H9 (cell line): ENCODE measurements around the gene RUNX1. TPM values are rescaled to one million over a fixed set of nuclear protein-coding genes. Genes with fewer than 3 reads are reported as not detected.
A peak's percentile ranks its signal among the peaks of the same experiment; 100 is the strongest.

ENCODE experiments used
- DNase-seq: peaks from one replicate; pipeline ENCODE4 v3.0.0-alpha.2; 2017
- H2AFZ ChIP-seq: one replicate; pipeline ENCODE4 v1.6.1; 2013; ENCODE audit warnings: mild to moderate bottlenecking, low read length, control low read depth, moderate library complexity
- H2AK5ac ChIP-seq: 2 replicates; pipeline ENCODE4 v1.6.1; 2013; ENCODE audit warnings: low read length, control low read depth, mixed read lengths; ENCODE audit not compliant: insufficient read length
- H2BK120ac ChIP-seq: one replicate; pipeline ENCODE4 v1.6.1; 2013; ENCODE audit warnings: low read depth, mild to moderate bottlenecking, low read length, control low read depth, inconsistent platforms; ENCODE audit not compliant: poor library complexity, severe bottlenecking
- H2BK12ac ChIP-seq: 2 replicates; pipeline ENCODE4 v1.6.1; 2013; ENCODE audit warnings: low read length, control low read depth, mixed read lengths, low read depth; ENCODE audit not compliant: insufficient read length
- H2BK15ac ChIP-seq: 2 replicates; pipeline ENCODE4 v1.6.1; 2013; ENCODE audit warnings: low read depth, low read length, control low read depth
- H2BK20ac ChIP-seq: one replicate; pipeline ENCODE4 v1.6.1; 2013; ENCODE audit warnings: low read depth, mild to moderate bottlenecking, low read length, control low read depth, inconsistent platforms; ENCODE audit not compliant: poor library complexity, severe bottlenecking
- H2BK5ac ChIP-seq: 2 replicates; pipeline ENCODE4 v1.6.1; 2013; ENCODE audit warnings: low read length, control low read depth, mixed read lengths; ENCODE audit not compliant: insufficient read length
- H3K14ac ChIP-seq: 2 replicates; pipeline ENCODE4 v1.6.1; 2013; ENCODE audit warnings: low read length, control low read depth; ENCODE audit not compliant: insufficient read depth
- H3K18ac ChIP-seq: 2 replicates; pipeline ENCODE4 v1.6.1; 2013; ENCODE audit warnings: low read depth, mild to moderate bottlenecking, mixed read lengths, low read length, control low read depth; ENCODE audit not compliant: insufficient read length
- H3K23ac ChIP-seq: 2 replicates; pipeline ENCODE4 v1.6.1; 2013; ENCODE audit warnings: low read length, control low read depth, mixed read lengths, low read depth; ENCODE audit not compliant: insufficient read length
- H3K23me2 ChIP-seq: 2 replicates; pipeline ENCODE4 v1.6.1; 2013; ENCODE audit warnings: low read depth, mild to moderate bottlenecking, mixed read lengths, low read length, control low read depth; ENCODE audit not compliant: insufficient read length, poor library complexity, severe bottlenecking
- H3K27ac ChIP-seq: 2 replicates; pipeline ENCODE4 v1.5.1; 2013; ENCODE audit warnings: low read length, control low read depth, mixed read lengths, low read depth; ENCODE audit not compliant: insufficient read length
- H3K27me3 ChIP-seq: 2 replicates; pipeline ENCODE4 v1.6.1; 2013; ENCODE audit warnings: low read length, control low read depth, inconsistent platforms; ENCODE audit not compliant: insufficient read depth
- H3K4ac ChIP-seq: 2 replicates; pipeline ENCODE4 v1.6.1; 2013; ENCODE audit warnings: low read depth, mild to moderate bottlenecking, control low read depth, inconsistent platforms, low read length, moderate library complexity
- H3K4me1 ChIP-seq: 2 replicates; pipeline ENCODE4 v1.6.1; 2013; ENCODE audit warnings: low read length, control low read depth, inconsistent platforms; ENCODE audit not compliant: insufficient read depth
- H3K4me2 ChIP-seq: 2 replicates; pipeline ENCODE4 v1.6.1; 2013; ENCODE audit warnings: low read length, control low read depth, mixed read lengths; ENCODE audit not compliant: insufficient read length, insufficient read depth
- H3K56ac ChIP-seq: 2 replicates; pipeline ENCODE4 v1.6.1; 2013; ENCODE audit warnings: low read depth, mild to moderate bottlenecking, mixed read lengths, low read length, control low read depth; ENCODE audit not compliant: insufficient read length
- H3K79me1 ChIP-seq: 2 replicates; pipeline ENCODE4 v1.6.1; 2013; ENCODE audit warnings: low read depth, mild to moderate bottlenecking, moderate library complexity, low read length, control low read depth, inconsistent platforms; ENCODE audit not compliant: insufficient read depth, poor library complexity, severe bottlenecking
- H3K79me2 ChIP-seq: 2 replicates; pipeline ENCODE4 v1.6.1; 2013; ENCODE audit warnings: low read length, control low read depth, inconsistent platforms; ENCODE audit not compliant: insufficient read depth
- H3K9ac ChIP-seq: 2 replicates; pipeline ENCODE4 v1.6.1; 2013; ENCODE audit warnings: low read length, control low read depth, mixed read lengths; ENCODE audit not compliant: insufficient read length; ENCODE audit errors: extremely low read depth
- H3K9me3 ChIP-seq: one replicate; pipeline ENCODE4 v1.6.1; 2013; ENCODE audit warnings: low read depth, low read length, inconsistent platforms; ENCODE audit not compliant: control insufficient read depth
- H3T11ph ChIP-seq: one replicate; pipeline ENCODE4 v1.6.1; 2013; ENCODE audit warnings: mild to moderate bottlenecking, low read length, control low read depth, inconsistent platforms
- H4K20me1 ChIP-seq: one replicate; pipeline ENCODE4 v1.6.1; 2013; ENCODE audit not compliant: control insufficient read depth, insufficient read length, insufficient read depth
- H4K5ac ChIP-seq: 2 replicates; pipeline ENCODE4 v1.6.1; 2013; ENCODE audit warnings: low read depth, mild to moderate bottlenecking, mixed read lengths, low read length, control low read depth; ENCODE audit not compliant: insufficient read length
- H4K8ac ChIP-seq: replicated peaks from 2 replicates; pipeline ENCODE4 v1.6.1; 2013; ENCODE audit warnings: low read length, control low read depth, mixed read lengths, low read depth; ENCODE audit not compliant: insufficient read length
- H4K91ac ChIP-seq: 2 replicates; pipeline ENCODE4 v1.6.1; 2013; ENCODE audit warnings: low read depth, mild to moderate bottlenecking, moderate library complexity, mixed read lengths, low read length, control low read depth; ENCODE audit not compliant: insufficient read length
- H3K27ac Mint-ChIP-seq, 3 experiments: 2 replicates in 2 of 3; 3 replicates in 1 of 3; pipeline ENCODE4 v1.8.0; 2020 to 2021; ENCODE audit warnings: mixed read lengths in 3 of 3, mild to moderate bottlenecking in 1 of 3, moderate library complexity in 1 of 3
- H3K27me3 Mint-ChIP-seq: 2 replicates; pipeline ENCODE4 v1.8.0; 2021; ENCODE audit warnings: low read depth, mild to moderate bottlenecking, moderate library complexity, mixed read lengths
- H3K36me3 Mint-ChIP-seq, 3 experiments: 2 replicates in 2 of 3; 3 replicates in 1 of 3; pipeline ENCODE4 v1.8.0; 2020 to 2021; ENCODE audit warnings: low read depth in 3 of 3, mixed read lengths in 3 of 3; ENCODE audit not compliant: insufficient read depth in 1 of 3
- H3K4me1 Mint-ChIP-seq, 2 experiments: 2 replicates each; pipeline ENCODE4 v1.8.0; 2020; ENCODE audit warnings: mixed read lengths in 2 of 2
- H3K4me3 Mint-ChIP-seq, 2 experiments: 2 replicates in 1 of 2; 3 replicates in 1 of 2; pipeline ENCODE4 v1.8.0; 2020 to 2021; ENCODE audit warnings: mild to moderate bottlenecking in 2 of 2, mixed read lengths in 2 of 2, moderate library complexity in 1 of 2
- H3K9me3 Mint-ChIP-seq, 2 experiments: 2 replicates in 1 of 2; 3 replicates in 1 of 2; pipeline ENCODE4 v1.8.0; 2020; ENCODE audit warnings: mild to moderate bottlenecking in 2 of 2, mixed read lengths in 2 of 2, moderate library complexity in 1 of 2
- WGBS: extraction: QIAGEN DNeasy Blood & Tissue Kit; methylation state at CpG from one replicate; pipeline ENCODE4 v1.1.7; 2013; ENCODE audit warnings: missing lambda C conversion rate, low lambda C conversion rate, mixed read lengths; ENCODE audit not compliant: insufficient read length; ENCODE audit errors: extremely low coverage; 5-methylcytosine and 5-hydroxymethylcytosine counted together
- total RNA-seq: library from RNA; stranded (reverse); gene quantifications from 2 replicates; pipeline ENCODE4 v1.2.1, GENCODE V29; 2021
- TF ChIP-seq, protein P1 (sequence below): fragments of 200-600 bp; sonication (generic); conservative IDR thresholded peaks from 3 replicates; pipeline ENCODE4 v1.8.0; 2021; ENCODE audit warnings: antibody characterized with exemption, mild to moderate bottlenecking

RUNX1 gene
- total RNA-seq, 1 experiment from 2014 or later = 0.72 TPM

DNA sequence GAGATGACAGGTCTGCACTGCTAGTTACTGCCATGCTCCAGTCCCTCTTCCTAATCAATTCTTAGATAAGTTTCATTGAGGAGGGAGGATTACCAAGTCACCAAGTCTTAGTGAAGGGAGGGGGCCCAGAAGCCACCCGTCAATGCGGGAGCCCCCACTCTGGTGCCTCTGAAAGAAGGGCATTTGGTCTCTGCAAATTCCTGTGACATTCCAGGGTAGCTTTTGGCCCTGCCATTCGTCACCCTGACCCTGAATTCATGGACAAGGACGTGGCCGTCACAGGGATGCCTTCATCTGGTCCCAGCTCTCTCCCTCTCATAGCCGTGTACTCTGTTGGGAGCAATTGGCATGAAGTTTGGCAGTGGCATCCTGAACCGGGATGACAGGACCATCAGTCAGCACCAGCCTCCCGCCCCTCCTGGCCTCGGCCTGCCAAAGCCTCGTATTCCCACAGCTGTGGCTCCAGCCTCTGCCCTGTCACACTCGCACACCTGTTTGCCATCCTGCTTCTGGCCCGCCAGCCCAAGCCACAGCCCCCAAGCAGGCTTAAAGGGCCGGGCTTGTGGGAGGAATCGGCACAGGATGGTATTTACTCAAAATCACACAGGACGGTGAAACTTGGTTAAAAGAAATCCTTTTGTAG lies 229.6 kb downstream of the RUNX1 start:
- Histone ChIP-seq H2AK5ac (no peak overlapping the region), H2BK20ac (no peak overlapping the region), H2BK15ac (no peak overlapping the region), H3K18ac (no peak overlapping the region), H3K4me2 (no peak overlapping the region), H3K23me2 (no peaks in the 10 kb centered on the region), H4K91ac (no peak overlapping the region), H4K20me1 (no peaks in the 10 kb centered on the region), H4K5ac (no peak overlapping the region), H3K27ac (no peak overlapping the region), H3K14ac (no peak overlapping the region), H3K27me3 (no peaks in the 10 kb centered on the region), H3K79me1 (no peaks in the 10 kb centered on the region), H3T11ph (no peak overlapping the region), H2AFZ (no peak overlapping the region), H3K9ac (no peak overlapping the region), H3K4ac (no peak overlapping the region), H3K23ac (no peak overlapping the region), H3K79me2 (no peaks in the 10 kb centered on the region), H3K9me3 (no peaks in the 10 kb centered on the region), H2BK12ac (no peak overlapping the region), H3K4me1 (no peaks in the 10 kb centered on the region), H2BK120ac (no peak overlapping the region), H4K8ac (no peak overlapping the region), H3K56ac (no peak overlapping the region), H2BK5ac (no peak overlapping the region)
- H3K27me3 Mint-ChIP-seq = peaks cover 25% of the 10 kb centered on the region
- H3K9me3 Mint-ChIP-seq = peaks cover under 1 to 2% of the 10 kb centered on the region in 2 experiments; a peak in 4 of 5 replicates
- no CpG with 5 or more reads among the region's 15 CpGs for WGBS
- H3K36me3 Mint-ChIP-seq = peaks cover 0 to 2% (median 0%) of the 10 kb centered on the region in 3 experiments; a peak in 1 of 7 replicates
- no peak for DNase-seq
- H3K4me3 Mint-ChIP-seq = no peak overlapping the region
- H3K27ac Mint-ChIP-seq = peak overlapping the region in 1 of 3 experiments; percentile 47; a peak in 2 of 7 replicates
- H3K4me1 Mint-ChIP-seq = peaks cover 25 to 39% of the 10 kb centered on the region in 2 experiments
- TF ChIP-seq, protein P1, sequence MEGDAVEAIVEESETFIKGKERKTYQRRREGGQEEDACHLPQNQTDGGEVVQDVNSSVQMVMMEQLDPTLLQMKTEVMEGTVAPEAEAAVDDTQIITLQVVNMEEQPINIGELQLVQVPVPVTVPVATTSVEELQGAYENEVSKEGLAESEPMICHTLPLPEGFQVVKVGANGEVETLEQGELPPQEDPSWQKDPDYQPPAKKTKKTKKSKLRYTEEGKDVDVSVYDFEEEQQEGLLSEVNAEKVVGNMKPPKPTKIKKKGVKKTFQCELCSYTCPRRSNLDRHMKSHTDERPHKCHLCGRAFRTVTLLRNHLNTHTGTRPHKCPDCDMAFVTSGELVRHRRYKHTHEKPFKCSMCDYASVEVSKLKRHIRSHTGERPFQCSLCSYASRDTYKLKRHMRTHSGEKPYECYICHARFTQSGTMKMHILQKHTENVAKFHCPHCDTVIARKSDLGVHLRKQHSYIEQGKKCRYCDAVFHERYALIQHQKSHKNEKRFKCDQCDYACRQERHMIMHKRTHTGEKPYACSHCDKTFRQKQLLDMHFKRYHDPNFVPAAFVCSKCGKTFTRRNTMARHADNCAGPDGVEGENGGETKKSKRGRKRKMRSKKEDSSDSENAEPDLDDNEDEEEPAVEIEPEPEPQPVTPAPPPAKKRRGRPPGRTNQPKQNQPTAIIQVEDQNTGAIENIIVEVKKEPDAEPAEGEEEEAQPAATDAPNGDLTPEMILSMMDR = no peak
